Panc1 (cell line): ENCODE data around the gene LCOR.

ENCODE experiments used
- CTCF ChIP-seq: fragments of 450-650 bp; IDR thresholded peaks from 2 replicates; pipeline ENCODE4 v1.5.1; 2017; ENCODE audit warnings: mild to moderate bottlenecking
- POLR2AphosphoS5 ChIP-seq: IDR thresholded peaks from 2 replicates; pipeline ENCODE4 v1.6.1; 2012; ENCODE audit warnings: mild to moderate bottlenecking, low read depth, low read length, moderate library complexity
- SIN3A ChIP-seq: IDR thresholded peaks from 2 replicates; pipeline ENCODE4 v1.6.1; 2012; ENCODE audit warnings: low read depth, mild to moderate bottlenecking, low read length, moderate library complexity, borderline replicate concordance; ENCODE audit not compliant: insufficient read depth
- TCF7L2 ChIP-seq: IDR thresholded peaks from 2 replicates; pipeline ENCODE4 v1.6.1; 2011; ENCODE audit warnings: mild to moderate bottlenecking, low read depth, low read length, inconsistent platforms

GRCh38 chr10:97022616-97023015 is 190.5 kb downstream of the LCOR start:
- TF ChIP-seq CTCF (no peak), TCF7L2 (no peak), SIN3A (no peak), POLR2AphosphoS5 (no peak)
